GM18511 (cell line): ENCODE results near the gene NSFL1C.

ENCODE experiments used
- ATAC-seq: cut with Tn5 transposase; IDR thresholded peaks from one replicate; pipeline ENCODE4 v1.9.1; 2021; ENCODE audit warnings: mild to moderate bottlenecking, moderate library complexity; ENCODE audit not compliant: unreplicated experiment

NSFL1C gene

DNA sequence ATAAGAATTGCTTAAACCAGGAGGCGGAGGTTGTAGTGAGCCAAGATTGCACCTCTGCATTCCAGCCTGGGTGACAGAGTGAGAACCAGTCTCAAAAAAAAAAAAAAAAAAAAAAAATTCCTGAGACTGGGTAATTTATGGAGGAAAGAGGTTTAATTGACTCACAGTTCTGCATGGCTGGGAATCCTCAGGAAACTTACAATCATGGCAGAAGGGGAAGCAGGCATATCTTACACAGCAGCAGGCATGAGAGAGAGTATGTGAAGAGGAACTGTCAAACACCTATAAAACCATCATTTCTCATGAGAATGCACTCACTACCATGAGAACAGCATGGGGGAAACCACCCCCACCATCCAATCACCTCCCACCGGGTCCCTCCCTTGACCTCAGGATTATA, 72.0 kb downstream of the NSFL1C start:
- ATAC-seq: no peak

GRCh38 chr20:1393507-1393882, 73.2 kb downstream of the NSFL1C start:
- no peak for ATAC-seq

DNA sequence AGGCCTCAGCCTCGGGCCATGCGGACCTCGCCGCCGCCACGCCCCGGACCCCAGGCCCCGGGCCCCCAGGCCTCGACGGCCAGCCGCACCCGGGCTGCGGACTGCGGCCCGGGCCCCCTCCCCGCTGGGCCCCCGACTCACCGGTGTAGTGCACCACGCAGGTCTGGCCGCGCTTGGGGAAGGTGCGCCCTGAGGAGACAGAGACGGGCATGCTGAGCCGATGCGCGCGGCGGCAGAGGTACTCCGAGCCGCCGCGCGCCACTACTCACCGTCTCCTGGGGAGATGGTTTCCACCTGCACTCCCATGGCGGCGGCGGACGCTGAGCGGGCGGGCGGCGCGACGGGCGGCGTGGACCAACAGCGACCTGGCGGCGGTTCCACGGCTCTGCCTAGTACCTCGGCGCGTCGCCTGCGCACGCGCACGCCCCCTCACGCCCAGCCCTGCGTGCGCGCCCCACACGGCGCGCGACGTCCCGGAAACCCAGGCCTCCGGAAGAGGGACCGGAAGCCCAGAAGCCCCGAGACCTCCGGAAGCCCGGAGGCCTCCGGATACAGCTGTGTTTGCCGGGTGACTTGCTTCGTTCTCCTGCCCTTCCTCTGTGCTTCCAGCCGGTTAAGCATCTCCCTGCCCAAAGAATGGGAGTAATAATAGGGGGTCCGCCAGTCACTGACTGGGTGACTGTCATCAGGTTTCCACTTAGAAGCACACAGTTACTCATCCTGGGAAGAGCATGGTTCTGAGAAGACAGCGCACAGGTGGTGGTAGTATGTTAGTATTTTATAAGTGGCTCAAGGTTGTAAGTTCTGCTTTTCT, 73.7 kb downstream of the NSFL1C start, which contains the start of gene FKBP1A:
TSS of gene FKBP1A (minus strand) at position 362 of the 814 bp plus-strand sequence. CDS start at position 306, 56 bp downstream.
- ATAC-seq: peak; percentile 92

DNA sequence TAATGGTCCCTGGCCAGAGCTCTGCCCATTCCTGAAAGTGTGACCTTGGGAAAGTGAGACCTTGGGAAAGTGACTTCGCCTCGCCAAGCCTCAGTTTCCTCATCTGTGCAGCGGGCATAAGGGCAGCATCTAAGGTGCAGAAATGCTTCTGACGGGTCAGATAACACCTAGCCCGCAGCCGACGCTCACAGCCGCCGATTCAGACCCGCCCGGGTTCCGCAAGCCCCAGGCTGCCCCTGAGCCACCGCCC, 74.3 kb downstream of the NSFL1C start:
- peak; percentile 38 for ATAC-seq
